ES-I3 (cell line): ENCODE measurements around the gene RPL6.

ENCODE experiments used
- H3K36me3 ChIP-seq: 2 replicates; pipeline ENCODE4 v1.6.1; 2013; ENCODE audit warnings: mild to moderate bottlenecking, low read length, control low read depth, moderate library complexity; ENCODE audit not compliant: insufficient read depth
- H3K4me1 ChIP-seq: 2 replicates; pipeline ENCODE4 v1.6.1; 2013; ENCODE audit warnings: mild to moderate bottlenecking, control low read depth, low read length; ENCODE audit not compliant: insufficient read depth
- H3K9ac ChIP-seq: 2 replicates; pipeline ENCODE4 v1.6.1; 2013; ENCODE audit warnings: low read depth, mild to moderate bottlenecking, low read length, moderate library complexity
- H3K9me3 ChIP-seq: 2 replicates; pipeline ENCODE4 v1.6.1; 2013; ENCODE audit warnings: mild to moderate bottlenecking, low read length, moderate library complexity; ENCODE audit not compliant: control insufficient read depth, insufficient read depth

The RPL6 gene

GRCh38 chr12:112374166-112374740, 35.2 kb downstream of the RPL6 start:
- H3K9me3 ChIP-seq = no peaks in the 10 kb centered on the region
- no peaks in the 10 kb centered on the region for H3K4me1 ChIP-seq
- no peaks in the 10 kb centered on the region for H3K36me3 ChIP-seq
- no peak overlapping the region for H3K9ac ChIP-seq

- Histone ChIP-seq H3K4me1 (no peaks in the 10 kb centered on the region), H3K36me3 (no peaks in the 10 kb centered on the region), H3K9me3 (no peaks in the 10 kb centered on the region), H3K9ac (no peak overlapping the region)
Observed at GRCh38 chr12:112370868-112371510, 38.4 kb downstream of the RPL6 start.

GRCh38 chr12:112370199-112370598, 39.2 kb downstream of the RPL6 start:
- no peaks in the 10 kb centered on the region for H3K9me3 ChIP-seq
- H3K4me1 ChIP-seq = no peaks in the 10 kb centered on the region
- no peak overlapping the region for H3K9ac ChIP-seq
- no peaks in the 10 kb centered on the region for H3K36me3 ChIP-seq

GRCh38 chr12:112368856-112369255, 40.5 kb downstream of the RPL6 start:
- H3K36me3 ChIP-seq = no peaks in the 10 kb centered on the region
- H3K9ac ChIP-seq = no peak overlapping the region
- H3K9me3 ChIP-seq = no peaks in the 10 kb centered on the region
- no peaks in the 10 kb centered on the region for H3K4me1 ChIP-seq

- H3K36me3 ChIP-seq = no peaks in the 10 kb centered on the region
- no peaks in the 10 kb centered on the region for H3K9me3 ChIP-seq
- H3K4me1 ChIP-seq = no peaks in the 10 kb centered on the region
- no peak overlapping the region for H3K9ac ChIP-seq
Observed at GRCh38 chr12:112367965-112368364, 41.4 kb downstream of the RPL6 start.

GRCh38 chr12:112362310-112362709, 47.1 kb downstream of the RPL6 start:
- H3K36me3 ChIP-seq = no peaks in the 10 kb centered on the region
- H3K9ac ChIP-seq = no peak overlapping the region
- no peaks in the 10 kb centered on the region for H3K9me3 ChIP-seq
- no peaks in the 10 kb centered on the region for H3K4me1 ChIP-seq

GRCh38 chr12:112361271-112361670, 48.1 kb downstream of the RPL6 start:
- Histone ChIP-seq H3K4me1 (no peaks in the 10 kb centered on the region), H3K9me3 (no peaks in the 10 kb centered on the region), H3K9ac (no peak overlapping the region), H3K36me3 (no peaks in the 10 kb centered on the region)

- Histone ChIP-seq H3K9me3 (no peaks in the 10 kb centered on the region), H3K36me3 (no peaks in the 10 kb centered on the region), H3K4me1 (no peaks in the 10 kb centered on the region), H3K9ac (no peak overlapping the region)
Observed at GRCh38 chr12:112359290-112359689, 50.1 kb downstream of the RPL6 start.

GRCh38 chr12:112357214-112357613, 52.2 kb downstream of the RPL6 start:
- Histone ChIP-seq H3K36me3 (no peaks in the 10 kb centered on the region), H3K4me1 (no peaks in the 10 kb centered on the region; the same call in 1 of the 2 replicates), H3K9ac (no peak overlapping the region), H3K9me3 (no peaks in the 10 kb centered on the region)
